ENCODE data around the gene KSR2.

DNA sequence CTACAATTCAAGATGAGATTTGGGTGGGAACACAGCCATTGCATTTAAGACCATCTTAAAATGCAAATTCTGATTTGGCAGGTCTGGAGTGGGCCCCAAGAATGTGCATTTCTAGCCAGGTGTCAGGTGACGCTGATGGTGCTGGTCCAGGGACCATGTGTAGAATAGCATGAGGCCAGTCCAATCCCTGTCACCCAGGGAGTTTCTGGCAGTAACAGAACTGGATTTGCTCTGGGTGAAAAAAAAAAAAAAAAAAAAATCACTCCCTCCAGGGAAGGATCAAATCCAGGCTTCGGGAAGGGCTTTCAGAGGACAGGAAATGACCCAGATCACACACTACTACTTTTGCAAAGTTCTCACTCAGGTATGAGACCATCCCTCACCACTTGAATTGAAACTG, 394.1 kb downstream of the KSR2 start:
- TF ChIP-seq, protein P1, sequence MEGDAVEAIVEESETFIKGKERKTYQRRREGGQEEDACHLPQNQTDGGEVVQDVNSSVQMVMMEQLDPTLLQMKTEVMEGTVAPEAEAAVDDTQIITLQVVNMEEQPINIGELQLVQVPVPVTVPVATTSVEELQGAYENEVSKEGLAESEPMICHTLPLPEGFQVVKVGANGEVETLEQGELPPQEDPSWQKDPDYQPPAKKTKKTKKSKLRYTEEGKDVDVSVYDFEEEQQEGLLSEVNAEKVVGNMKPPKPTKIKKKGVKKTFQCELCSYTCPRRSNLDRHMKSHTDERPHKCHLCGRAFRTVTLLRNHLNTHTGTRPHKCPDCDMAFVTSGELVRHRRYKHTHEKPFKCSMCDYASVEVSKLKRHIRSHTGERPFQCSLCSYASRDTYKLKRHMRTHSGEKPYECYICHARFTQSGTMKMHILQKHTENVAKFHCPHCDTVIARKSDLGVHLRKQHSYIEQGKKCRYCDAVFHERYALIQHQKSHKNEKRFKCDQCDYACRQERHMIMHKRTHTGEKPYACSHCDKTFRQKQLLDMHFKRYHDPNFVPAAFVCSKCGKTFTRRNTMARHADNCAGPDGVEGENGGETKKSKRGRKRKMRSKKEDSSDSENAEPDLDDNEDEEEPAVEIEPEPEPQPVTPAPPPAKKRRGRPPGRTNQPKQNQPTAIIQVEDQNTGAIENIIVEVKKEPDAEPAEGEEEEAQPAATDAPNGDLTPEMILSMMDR (IDR thresholded peaks at IDR 0.05 in 4 of 5, conservative IDR thresholded peaks at IDR 0.05 in 1 of 5): no peak
- TF ChIP-seq POLR2A (IDR thresholded peaks at IDR 0.05): no peak

Data from gastrocnemius medialis (tissue), 4 donors.